Fibroblast of villous mesenchyme (primary cell): ENCODE results near the gene GPC6. TPM values are rescaled to one million over a fixed set of nuclear protein-coding genes. Genes with fewer than 3 reads are reported as not detected.

Source experiments
- DNase-seq: peaks from one replicate; pipeline ENCODE4 v3.0.0-alpha.2; 2010; ENCODE audit warnings: low read depth
- H3K4me3 ChIP-seq: 2 replicates; pipeline ENCODE4 v1.5.1; 2011; ENCODE audit warnings: low read depth, mild to moderate bottlenecking, low read length
- CTCF ChIP-seq: IDR thresholded peaks from 2 replicates; pipeline ENCODE4 v1.5.1; 2012; ENCODE audit warnings: low read depth, mild to moderate bottlenecking, low read length; ENCODE audit not compliant: insufficient read depth
- total RNA-seq: library from RNA; depleted of rRNA; stranded (reverse); fragments of >200 nt; gene quantifications from 2 replicates; pipeline ENCODE4 v1.2.3, GENCODE V29; 2012

The GPC6 gene
- total RNA-seq, 1 donor, result 6.0 TPM

GRCh38 chr13:94186470-94186869 lies 959.9 kb downstream of the GPC6 start:
- DNase-seq, result no peak
- no peak overlapping the region for H3K4me3 ChIP-seq
- no peak for TF ChIP-seq CTCF

- TF ChIP-seq CTCF, result no peak
- no peak overlapping the region for H3K4me3 ChIP-seq
- no peak for DNase-seq
Measured at GRCh38 chr13:94188201-94188854, 961.7 kb downstream of the GPC6 start.

DNA sequence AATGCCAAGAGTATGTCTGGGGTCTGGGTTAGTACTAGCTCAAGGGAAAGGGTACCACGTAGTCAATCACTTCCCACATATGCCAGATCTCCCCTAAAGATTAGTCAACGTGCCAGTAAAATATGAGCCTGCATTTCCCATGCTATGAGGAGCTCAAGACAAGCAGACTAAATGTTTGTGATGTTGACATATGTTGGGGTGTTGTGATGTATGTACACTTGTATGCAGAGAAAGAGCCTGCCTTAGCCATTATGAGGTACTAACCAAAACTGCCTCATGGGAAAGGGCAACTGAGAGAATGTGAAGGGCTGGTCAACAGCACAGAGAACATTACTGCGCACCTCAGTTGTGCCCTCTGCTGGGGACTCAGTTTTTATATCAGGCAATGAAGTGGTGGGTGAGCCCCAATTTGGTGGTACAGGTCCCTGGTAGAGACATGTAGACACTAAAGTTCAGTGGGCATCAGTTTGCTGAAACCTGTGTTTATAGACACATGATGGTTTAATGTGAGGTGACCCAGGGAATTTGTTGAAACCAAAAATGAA lies 965.9 kb downstream of the GPC6 start:
- peak; percentile 60 for TF ChIP-seq CTCF
- peak; percentile 39 for DNase-seq
- no peak overlapping the region for H3K4me3 ChIP-seq

DNA sequence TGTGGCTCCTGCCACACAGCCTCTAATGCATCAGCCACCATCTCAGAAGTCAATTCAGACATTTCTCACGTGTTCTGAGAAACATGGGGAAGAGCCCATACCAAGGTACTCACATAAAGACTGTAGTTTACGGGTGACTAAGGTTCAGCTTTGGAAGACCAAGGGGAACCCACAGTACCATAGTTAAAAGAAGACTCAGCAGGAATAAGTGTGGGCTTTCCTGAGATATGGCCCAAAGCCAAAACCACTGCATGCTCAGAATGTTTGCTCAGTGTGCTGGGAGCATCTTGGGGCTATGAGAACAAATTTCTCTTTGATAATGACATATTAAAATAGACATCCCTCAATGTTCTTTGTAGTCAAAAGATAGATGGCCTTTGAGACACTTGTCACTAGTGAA lies 969.1 kb downstream of the GPC6 start:
- peak; percentile 85 for DNase-seq
- no peak for TF ChIP-seq CTCF
- no peak overlapping the region for H3K4me3 ChIP-seq

- H3K4me3 ChIP-seq, result no peak overlapping the region
- peak; percentile 68 for DNase-seq
- no peak for TF ChIP-seq CTCF
Measured at GRCh38 chr13:94196413-94196812, 969.8 kb downstream of the GPC6 start.

DNA sequence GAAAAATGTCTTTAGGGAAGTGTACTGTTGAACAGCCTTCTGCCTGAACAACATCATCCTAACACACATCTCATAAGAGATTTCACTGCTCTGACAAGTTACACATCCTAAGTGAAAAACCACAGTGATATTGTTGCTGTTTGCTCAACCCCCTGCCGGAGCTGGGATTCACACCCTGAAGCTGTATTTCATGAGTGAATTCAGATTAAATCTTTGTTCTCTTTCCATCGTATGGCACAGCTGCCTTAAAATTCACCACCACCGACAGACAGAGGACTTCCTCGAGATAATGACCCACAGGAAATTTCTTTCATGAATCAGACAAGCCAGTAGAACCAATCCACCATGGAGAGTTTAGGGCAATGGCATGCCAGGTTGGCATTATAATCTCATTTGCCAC lies 972.1 kb downstream of the GPC6 start:
- DNase-seq, result no peak
- H3K4me3 ChIP-seq, result no peak overlapping the region
- no peak for TF ChIP-seq CTCF

- H3K4me3 ChIP-seq, result no peak overlapping the region
- TF ChIP-seq CTCF, result no peak
- no peak for DNase-seq
Measured at GRCh38 chr13:94199135-94199534, 972.5 kb downstream of the GPC6 start.
